A549 (cell line): Measurements from ENCODE around the gene RNF207. TPM values are rescaled to one million over a fixed set of nuclear protein-coding genes. Genes with fewer than 3 reads are reported as not detected.

Experiments
- ATAC-seq, 2 experiments: fragments of 200-7000 bp in 1 of 2; fragments of >200 bp in 1 of 2; cut with Nextera tagmentation in 1 of 2; cut with Tn5 transposase in 1 of 2; 3 replicates each; pipeline versions ENCODE4 v1.8.0 to v1.9.1; 2018 to 2020; ENCODE audit warnings: mild to moderate bottlenecking in 1 of 2, moderate library complexity in 1 of 2
- CTCF ChIA-PET: fragments of 300-600 bp; sonication (Branson Sonifier 250); formaldehyde crosslinking; extraction: SDS; loops from one replicate; lab custom pipeline; 2021; ENCODE audit warnings: antibody characterized with exemption, inconsistent platforms; lab: Yijun Ruan, JAX
- POLR2A ChIA-PET: fragments of 350-600 bp; formaldehyde crosslinking; extraction: SDS; loops from one replicate; lab custom pipeline; 2021; ENCODE audit warnings: antibody characterized with exemption, inconsistent platforms; lab: Yijun Ruan, JAX
- DNase-seq, 2 experiments: peaks; one replicate each; pipeline versions ENCODE4 v3.0.0 to v3.0.0-alpha.2; 2011 to 2016; ENCODE audit warnings: low read depth in 1 of 2, low spot score in 1 of 2
- FAIRE-seq: peaks from 2 replicates; lab custom pipeline; 2011; peaks lifted over from hg19 to GRCh38; lab: Jason Lieb, UNC
- H3K27ac ChIP-seq, 2 experiments: fragments of >200 bp; sonication (Bioruptor Twin); formaldehyde crosslinking; 3 replicates each; pipeline ENCODE4 v1.5.1; 2016 to 2017
- H3K4me1 ChIP-seq: fragments of >200 bp; sonication (Bioruptor Twin); formaldehyde crosslinking; 3 replicates; pipeline ENCODE4 v1.6.1; 2016
- H3K4me2 ChIP-seq: fragments of >200 bp; sonication (Bioruptor Twin); formaldehyde crosslinking; 3 replicates; pipeline ENCODE4 v1.6.1; 2016
- H3K4me3 ChIP-seq: fragments of >200 bp; sonication (Bioruptor Twin); formaldehyde crosslinking; 3 replicates; pipeline ENCODE4 v1.5.1; 2016
- H3K9me3 ChIP-seq: fragments of >200 bp; sonication (Bioruptor Twin); formaldehyde crosslinking; 3 replicates; pipeline ENCODE4 v1.6.1; 2016
- EHF ChIP-seq: fragments of 250-450 bp; sonication (Bioruptor Pico); IDR thresholded peaks from 2 replicates; pipeline ENCODE4 v1.5.0; 2020; ENCODE audit warnings: mild to moderate bottlenecking
- EHMT2 ChIP-seq: fragments of 200-600 bp; sonication (generic); IDR thresholded peaks from 2 replicates; pipeline ENCODE4 v1.6.1; 2016; ENCODE audit warnings: antibody characterized with exemption, low read depth, mild to moderate bottlenecking, moderate library complexity
- ESRRA ChIP-seq: fragments of 150-350 bp; IDR thresholded peaks from 2 replicates; pipeline ENCODE4 v1.6.1; 2014; ENCODE audit warnings: mild to moderate bottlenecking, low read length, borderline replicate concordance
- FOSB ChIP-seq: fragments of 250-450 bp; sonication (Bioruptor Pico); IDR thresholded peaks from 2 replicates; pipeline ENCODE4 v1.5.0; 2020; ENCODE audit warnings: mild to moderate bottlenecking, moderate library complexity
- FOXS1 ChIP-seq: fragments of 250-450 bp; sonication (Bioruptor Pico); IDR thresholded peaks from 2 replicates; pipeline ENCODE4 v1.5.0; 2020; ENCODE audit warnings: mild to moderate bottlenecking, moderate library complexity
- GATA3 ChIP-seq: IDR thresholded peaks from 2 replicates; pipeline ENCODE4 v1.6.1; 2012; ENCODE audit warnings: borderline replicate concordance
- HEYL ChIP-seq: fragments of 250-450 bp; sonication (Bioruptor Pico); IDR thresholded peaks from 2 replicates; pipeline ENCODE4 v1.8.0; 2021; ENCODE audit warnings: mild to moderate bottlenecking, moderate library complexity
- HOXA7 ChIP-seq: fragments of 250-450 bp; sonication (Bioruptor Pico); IDR thresholded peaks from 2 replicates; pipeline ENCODE4 v1.5.0; 2020; ENCODE audit warnings: mild to moderate bottlenecking, moderate library complexity
- HOXB5 ChIP-seq: fragments of 250-450 bp; sonication (Bioruptor Pico); IDR thresholded peaks from 2 replicates; pipeline ENCODE4 v1.5.0; 2020; ENCODE audit warnings: mild to moderate bottlenecking, moderate library complexity
- JUNB ChIP-seq: fragments of >200 bp; sonication (Bioruptor Twin); formaldehyde crosslinking; IDR thresholded peaks from 2 replicates; pipeline ENCODE4 v1.6.1; 2016
- KDM1A ChIP-seq: fragments of 200-600 bp; sonication (generic); IDR thresholded peaks from 2 replicates; pipeline ENCODE4 v1.6.1; 2016; ENCODE audit warnings: low read depth, mild to moderate bottlenecking
- KDM5A ChIP-seq: fragments of 200-600 bp; sonication (generic); IDR thresholded peaks from 2 replicates; pipeline ENCODE4 v1.6.1; 2016; ENCODE audit warnings: antibody characterized with exemption, mild to moderate bottlenecking
- NPAS2 ChIP-seq: fragments of 250-450 bp; sonication (Bioruptor Pico); IDR thresholded peaks from 2 replicates; pipeline ENCODE4 v1.8.0; 2022; ENCODE audit warnings: mild to moderate bottlenecking, moderate library complexity, borderline replicate concordance
- NR3C1 ChIP-seq: fragments of >200 bp; sonication (Bioruptor Twin); formaldehyde crosslinking; IDR thresholded peaks from 3 replicates; pipeline ENCODE4 v1.6.1; 2017
- PBX3 ChIP-seq: IDR thresholded peaks from 2 replicates; pipeline ENCODE4 v1.6.1; 2012
- POLR2A ChIP-seq: IDR thresholded peaks from 2 replicates; pipeline ENCODE4 v1.6.1; 2012; ENCODE audit warnings: mild to moderate bottlenecking, low read length
- POLR2AphosphoS2 ChIP-seq: conservative IDR thresholded peaks from 2 replicates; pipeline ENCODE4 v1.6.1; 2012; ENCODE audit warnings: low read length, improper control_type of control experiment, inconsistent platforms
- RARB ChIP-seq: fragments of 250-450 bp; sonication (Bioruptor Pico); IDR thresholded peaks from 2 replicates; pipeline ENCODE4 v1.8.0; 2021; ENCODE audit warnings: mild to moderate bottlenecking, moderate library complexity
- RFX5 ChIP-seq: fragments of 450-650 bp; IDR thresholded peaks from 2 replicates; pipeline ENCODE4 v1.7.1; 2014; ENCODE audit warnings: antibody characterized with exemption, mild to moderate bottlenecking, moderate library complexity
- ZNF302 ChIP-seq: fragments of 250-450 bp; sonication (Bioruptor Pico); IDR thresholded peaks from 2 replicates; pipeline ENCODE4 v1.9.0; 2021; ENCODE audit warnings: inconsistent platforms, mild to moderate bottlenecking, moderate library complexity
- ZSCAN20 ChIP-seq: fragments of 250-450 bp; sonication (Bioruptor Pico); IDR thresholded peaks from 2 replicates; pipeline ENCODE4 v1.8.0; 2022; ENCODE audit warnings: mild to moderate bottlenecking, moderate library complexity
- WGBS: methylation state at CpG from one replicate; pipeline ENCODE4 v1.1.6; 2017; ENCODE audit errors: missing lambda C conversion rate; 5-methylcytosine and 5-hydroxymethylcytosine counted together
- polyA plus RNA-seq, 4 experiments: library from polyadenylated mRNA; depleted of rRNA in 3 of 4; stranded (reverse); fragments of >200 nt; fragmentation: RNase III in 1 of 4; extraction: RNeasy Plus Mini Kit Qiagen cat#74134 plus additional on column Dnase treatment in 1 of 4; gene quantifications; 2 replicates in 3 of 4; 3 replicates in 1 of 4; pipeline ENCODE4 v1.2.3, GENCODE V29; 2011 to 2017
- TF ChIP-seq, protein P1 (sequence below): fragments of >200 bp; sonication (Bioruptor Twin); formaldehyde crosslinking; IDR thresholded peaks from 3 replicates; pipeline ENCODE4 v1.5.1; 2016
- TF ChIP-seq, protein P2 (sequence below): fragments of 200-600 bp; sonication (generic); IDR thresholded peaks from 2 replicates; pipeline ENCODE4 v1.6.1; 2016; ENCODE audit warnings: antibody characterized with exemption, mild to moderate bottlenecking, moderate library complexity
- TF ChIP-seq, protein P3 (sequence below): fragments of 450-650 bp; IDR thresholded peaks from 2 replicates; pipeline ENCODE4 v1.6.1; 2014; ENCODE audit warnings: antibody characterized with exemption
- TF ChIP-seq, protein P4 (sequence below): fragments of >200 bp; sonication (Bioruptor Twin); formaldehyde crosslinking; IDR thresholded peaks from 2 replicates; pipeline ENCODE4 v1.6.1; 2016

RNF207 gene
- polyA plus RNA-seq, 2 of the 4 experiments (the other 2 are of a cell fraction) = 11.3 to 24.6 TPM

GRCh38 chr1:6165441-6165985, 40.4 kb upstream of the RNF207 start:
- POLR2A ChIA-PET = no interaction called here
- TF ChIP-seq EHF (CRISPR knock-in tag) (no peak), EHMT2 (no peak), HOXB5 (CRISPR knock-in tag) (no peak), POLR2AphosphoS2 (no peak), FOSB (CRISPR knock-in tag) (no peak), POLR2A (no peak), ESRRA (no peak)
- TF ChIP-seq, protein P1, sequence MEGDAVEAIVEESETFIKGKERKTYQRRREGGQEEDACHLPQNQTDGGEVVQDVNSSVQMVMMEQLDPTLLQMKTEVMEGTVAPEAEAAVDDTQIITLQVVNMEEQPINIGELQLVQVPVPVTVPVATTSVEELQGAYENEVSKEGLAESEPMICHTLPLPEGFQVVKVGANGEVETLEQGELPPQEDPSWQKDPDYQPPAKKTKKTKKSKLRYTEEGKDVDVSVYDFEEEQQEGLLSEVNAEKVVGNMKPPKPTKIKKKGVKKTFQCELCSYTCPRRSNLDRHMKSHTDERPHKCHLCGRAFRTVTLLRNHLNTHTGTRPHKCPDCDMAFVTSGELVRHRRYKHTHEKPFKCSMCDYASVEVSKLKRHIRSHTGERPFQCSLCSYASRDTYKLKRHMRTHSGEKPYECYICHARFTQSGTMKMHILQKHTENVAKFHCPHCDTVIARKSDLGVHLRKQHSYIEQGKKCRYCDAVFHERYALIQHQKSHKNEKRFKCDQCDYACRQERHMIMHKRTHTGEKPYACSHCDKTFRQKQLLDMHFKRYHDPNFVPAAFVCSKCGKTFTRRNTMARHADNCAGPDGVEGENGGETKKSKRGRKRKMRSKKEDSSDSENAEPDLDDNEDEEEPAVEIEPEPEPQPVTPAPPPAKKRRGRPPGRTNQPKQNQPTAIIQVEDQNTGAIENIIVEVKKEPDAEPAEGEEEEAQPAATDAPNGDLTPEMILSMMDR = no peak
- TF ChIP-seq, protein P2, sequence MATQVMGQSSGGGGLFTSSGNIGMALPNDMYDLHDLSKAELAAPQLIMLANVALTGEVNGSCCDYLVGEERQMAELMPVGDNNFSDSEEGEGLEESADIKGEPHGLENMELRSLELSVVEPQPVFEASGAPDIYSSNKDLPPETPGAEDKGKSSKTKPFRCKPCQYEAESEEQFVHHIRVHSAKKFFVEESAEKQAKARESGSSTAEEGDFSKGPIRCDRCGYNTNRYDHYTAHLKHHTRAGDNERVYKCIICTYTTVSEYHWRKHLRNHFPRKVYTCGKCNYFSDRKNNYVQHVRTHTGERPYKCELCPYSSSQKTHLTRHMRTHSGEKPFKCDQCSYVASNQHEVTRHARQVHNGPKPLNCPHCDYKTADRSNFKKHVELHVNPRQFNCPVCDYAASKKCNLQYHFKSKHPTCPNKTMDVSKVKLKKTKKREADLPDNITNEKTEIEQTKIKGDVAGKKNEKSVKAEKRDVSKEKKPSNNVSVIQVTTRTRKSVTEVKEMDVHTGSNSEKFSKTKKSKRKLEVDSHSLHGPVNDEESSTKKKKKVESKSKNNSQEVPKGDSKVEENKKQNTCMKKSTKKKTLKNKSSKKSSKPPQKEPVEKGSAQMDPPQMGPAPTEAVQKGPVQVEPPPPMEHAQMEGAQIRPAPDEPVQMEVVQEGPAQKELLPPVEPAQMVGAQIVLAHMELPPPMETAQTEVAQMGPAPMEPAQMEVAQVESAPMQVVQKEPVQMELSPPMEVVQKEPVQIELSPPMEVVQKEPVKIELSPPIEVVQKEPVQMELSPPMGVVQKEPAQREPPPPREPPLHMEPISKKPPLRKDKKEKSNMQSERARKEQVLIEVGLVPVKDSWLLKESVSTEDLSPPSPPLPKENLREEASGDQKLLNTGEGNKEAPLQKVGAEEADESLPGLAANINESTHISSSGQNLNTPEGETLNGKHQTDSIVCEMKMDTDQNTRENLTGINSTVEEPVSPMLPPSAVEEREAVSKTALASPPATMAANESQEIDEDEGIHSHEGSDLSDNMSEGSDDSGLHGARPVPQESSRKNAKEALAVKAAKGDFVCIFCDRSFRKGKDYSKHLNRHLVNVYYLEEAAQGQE = no peak
- Histone ChIP-seq H3K9me3 (no peaks in the 10 kb centered on the region), H3K4me1 (no peaks in the 10 kb centered on the region), H3K4me2 (no peak overlapping the region), H3K4me3 (no peak overlapping the region), H3K27ac (no peak overlapping the region)
- FAIRE-seq = no peak
- DNase-seq = no peak
- ATAC-seq = no peak
- WGBS = 48% methylated on average over 8 of the region's 12 CpGs
- CTCF ChIA-PET = interaction anchor here (1.6 kb wide), 1 partner anchor 112 kb away, joined by 4 read pairs; no protein-coding TSS in a partner anchor

- WGBS = 33% methylated on average over 5 of the region's 10 CpGs
- POLR2A ChIA-PET = no interaction called here
- H3K4me1 ChIP-seq = no peaks in the 10 kb centered on the region
- no peak overlapping the region for H3K27ac ChIP-seq
- no peak for TF ChIP-seq HOXA7
- TF ChIP-seq, protein P3, sequence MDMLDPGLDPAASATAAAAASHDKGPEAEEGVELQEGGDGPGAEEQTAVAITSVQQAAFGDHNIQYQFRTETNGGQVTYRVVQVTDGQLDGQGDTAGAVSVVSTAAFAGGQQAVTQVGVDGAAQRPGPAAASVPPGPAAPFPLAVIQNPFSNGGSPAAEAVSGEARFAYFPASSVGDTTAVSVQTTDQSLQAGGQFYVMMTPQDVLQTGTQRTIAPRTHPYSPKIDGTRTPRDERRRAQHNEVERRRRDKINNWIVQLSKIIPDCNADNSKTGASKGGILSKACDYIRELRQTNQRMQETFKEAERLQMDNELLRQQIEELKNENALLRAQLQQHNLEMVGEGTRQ = no peak
- no peak for TF ChIP-seq KDM5A
- no peak for TF ChIP-seq ZSCAN20 (CRISPR knock-in tag)
- no peak for TF ChIP-seq ESRRA
- TF ChIP-seq, all 56 proteins: peak for 0
- Histone ChIP-seq H3K4me3 (no peak overlapping the region), H3K9me3 (no peaks in the 10 kb centered on the region), H3K4me2 (no peak overlapping the region)
- CTCF ChIA-PET = no interaction called here
- no peak for ATAC-seq
- DNase-seq = no peak
- no peak for FAIRE-seq
These were observed 39.7 kb upstream of the RNF207 start for GRCh38 chr1:6166221-6166620.

DNA sequence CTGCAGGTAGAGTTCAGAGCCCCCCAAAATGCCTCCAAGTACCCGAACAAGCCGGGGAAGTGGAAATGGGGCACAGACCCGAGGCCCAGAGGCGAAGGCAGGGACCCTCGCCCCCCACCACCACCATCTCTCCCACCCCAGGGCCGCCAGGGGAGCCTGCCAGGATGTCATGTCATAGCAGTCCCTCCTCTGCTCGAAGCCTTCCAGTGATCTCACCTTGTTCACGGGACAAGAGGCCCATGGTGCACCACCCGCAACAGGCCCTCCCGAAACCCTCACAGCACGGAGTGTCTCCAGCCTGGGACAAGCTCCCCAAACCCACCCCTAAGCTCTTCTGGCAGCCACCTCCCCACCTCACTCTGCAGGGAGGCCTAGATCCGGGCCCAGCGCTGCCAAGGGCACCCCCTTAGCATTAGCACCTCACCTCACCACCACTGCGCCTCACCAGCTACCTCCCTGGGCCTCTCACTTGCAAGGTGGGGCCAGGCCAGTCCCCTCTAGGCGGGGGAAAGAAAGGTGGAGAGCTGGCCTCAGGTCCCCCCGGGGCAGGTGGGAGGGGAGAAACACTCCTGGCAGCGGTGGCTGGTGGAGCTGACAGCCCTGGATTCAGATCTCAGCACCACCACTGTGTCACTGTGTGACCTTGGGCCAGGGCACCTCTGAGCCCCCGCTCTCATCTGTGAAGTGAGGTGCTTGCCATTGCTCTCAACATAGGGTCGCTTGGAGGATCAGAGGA, 39.1 kb upstream of the RNF207 start:
- H3K4me2 ChIP-seq = no peak overlapping the region
- no peak for DNase-seq
- H3K27ac ChIP-seq = no peak overlapping the region
- ChIA-PET CTCF (interaction anchor here (1.1 kb wide), 1 partner anchor 20 kb away, joined by 3 read pairs; no protein-coding TSS in a partner anchor), POLR2A (no interaction called here)
- WGBS = 54% methylated on average over 10 of the region's 19 CpGs
- ATAC-seq = no peak
- H3K9me3 ChIP-seq = no peaks in the 10 kb centered on the region
- no peak for FAIRE-seq
- no peak overlapping the region for H3K4me3 ChIP-seq
- no peaks in the 10 kb centered on the region for H3K4me1 ChIP-seq
- no peak for TF ChIP-seq ZNF302 (CRISPR knock-in tag)
- no peak for TF ChIP-seq FOXS1 (CRISPR knock-in tag)
- TF ChIP-seq NR3C1 = no peak
- TF ChIP-seq KDM5A = no peak
- no peak for TF ChIP-seq HOXA7
- TF ChIP-seq PBX3 = no peak
- TF ChIP-seq, protein P4, sequence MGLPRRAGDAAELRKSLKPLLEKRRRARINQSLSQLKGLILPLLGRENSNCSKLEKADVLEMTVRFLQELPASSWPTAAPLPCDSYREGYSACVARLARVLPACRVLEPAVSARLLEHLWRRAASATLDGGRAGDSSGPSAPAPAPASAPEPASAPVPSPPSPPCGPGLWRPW = no peak
- no peak for TF ChIP-seq KDM1A
- no peak for TF ChIP-seq NPAS2 (CRISPR knock-in tag)
- no peak for TF ChIP-seq ESRRA
- TF ChIP-seq HEYL (CRISPR knock-in tag) = no peak
- TF ChIP-seq GATA3 = no peak
- TF ChIP-seq EHF (CRISPR knock-in tag) = no peak
- no peak for TF ChIP-seq RARB
- TF ChIP-seq JUNB = no peak
- no peak for TF ChIP-seq RFX5
